Stimulated activated CD4-positive, alpha-beta T cell treated with anti-CD3 and anti-CD28 coated beads, TNF-alpha, amount 100 ng/mL, for 1 hour (primary cell): ENCODE data around the gene IFI27L2.

Experiments used
- DNase-seq, 3 donors: peaks; one replicate each; pipeline ENCODE4 v3.0.0-alpha.2; 2020; ENCODE audit warnings: low read depth in 3 of 3, low spot score in 1 of 3

The IFI27L2 gene

GRCh38 chr14:94124582-94125377 is 4.6 kb downstream of the IFI27L2 start:
- DNase-seq: no peak

DNA sequence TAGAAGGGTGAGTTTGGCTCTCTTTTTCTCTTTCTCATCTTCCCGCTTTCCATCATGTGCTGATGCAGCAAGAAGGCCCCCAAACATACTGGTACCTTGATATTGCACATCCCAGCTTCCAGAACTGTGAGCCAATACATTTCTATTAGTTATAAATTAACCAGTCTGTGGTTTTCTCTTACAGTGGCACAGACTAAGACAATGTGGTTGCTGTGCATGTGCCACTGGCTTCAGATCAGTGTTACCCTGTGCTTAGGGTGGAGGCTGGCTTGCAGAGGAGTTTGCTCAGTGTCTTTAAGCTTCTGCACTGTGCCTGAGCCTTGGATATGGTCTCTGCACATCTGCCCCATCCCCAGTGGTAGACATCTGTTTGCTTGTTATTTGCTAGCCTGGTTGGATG is 5.5 kb downstream of the IFI27L2 start:
- DNase-seq: no peak

GRCh38 chr14:94123296-94123695 is 6.1 kb downstream of the IFI27L2 start:
- no peak for DNase-seq

DNA sequence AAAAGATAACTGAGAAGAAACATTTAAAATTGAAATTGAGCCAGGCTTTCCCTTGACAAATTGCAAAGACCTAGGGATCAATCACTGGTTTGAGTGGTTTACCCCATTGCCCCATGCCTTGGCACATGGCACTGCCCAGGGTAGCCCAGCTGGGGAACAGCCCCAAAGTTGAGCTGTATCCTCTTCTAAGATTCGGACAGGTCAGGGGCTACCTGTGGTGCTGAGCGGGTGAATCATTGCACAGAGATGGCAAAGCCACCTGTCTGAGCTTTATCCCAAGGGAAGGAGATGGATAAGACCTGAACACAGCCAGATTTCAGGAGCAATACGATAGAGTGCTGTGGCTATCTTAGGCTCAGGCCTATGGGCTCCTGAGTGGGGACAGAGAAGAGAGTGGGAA is 7.0 kb downstream of the IFI27L2 start:
- DNase-seq: no peak

DNA sequence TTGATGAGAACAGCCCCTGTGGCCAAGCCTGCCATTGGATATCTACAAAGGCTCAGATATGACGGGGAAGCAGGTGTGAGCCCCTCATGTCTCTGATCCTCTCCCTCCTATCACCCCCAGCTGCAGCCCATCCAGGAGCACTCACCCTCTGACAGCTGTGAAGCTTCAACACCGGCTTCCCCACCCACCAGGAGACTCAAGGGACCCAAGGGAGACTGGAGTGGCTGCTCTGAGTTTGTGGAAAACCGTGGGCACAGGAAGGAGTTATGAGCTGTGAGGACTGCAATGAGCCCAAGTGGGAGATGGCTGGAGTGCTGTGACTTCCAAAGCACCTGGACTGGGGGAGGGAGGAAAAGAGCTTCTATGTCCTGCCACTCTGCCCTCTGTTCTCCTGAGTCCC is 7.9 kb downstream of the IFI27L2 start:
- no peak for DNase-seq

GRCh38 chr14:94120667-94121340 is 8.6 kb downstream of the IFI27L2 start:
- DNase-seq: no peak

- no peak for DNase-seq
These were observed 10.3 kb downstream of the IFI27L2 start for GRCh38 chr14:94119071-94119470.

DNA sequence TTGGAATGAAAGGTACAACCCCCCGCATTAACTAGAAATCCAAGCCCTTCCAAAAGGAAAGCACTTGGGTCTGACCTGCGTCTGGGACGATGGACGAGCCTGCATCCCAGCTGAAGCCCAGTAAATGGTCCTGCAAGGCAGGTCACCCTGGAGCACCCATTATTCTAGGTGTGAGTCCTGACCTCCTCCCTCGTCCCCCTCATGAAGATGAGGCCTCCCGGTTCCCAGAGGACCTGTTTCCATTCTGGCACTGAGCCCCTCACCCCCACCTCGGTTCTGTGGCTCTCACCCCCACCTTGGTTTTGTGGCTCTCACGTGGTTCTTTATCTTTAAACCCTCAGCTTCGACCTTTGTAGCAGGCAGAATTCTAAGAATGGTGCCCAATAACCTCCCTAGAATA is 11.5 kb downstream of the IFI27L2 start:
- no peak for DNase-seq

- no peak for DNase-seq
These were observed 12.7 kb downstream of the IFI27L2 start for GRCh38 chr14:94116701-94117100.

- no peak for DNase-seq
These were observed 13.8 kb downstream of the IFI27L2 start for GRCh38 chr14:94115631-94116030.

GRCh38 chr14:94115058-94115591 is 14.3 kb downstream of the IFI27L2 start:
- DNase-seq: no peak

DNA sequence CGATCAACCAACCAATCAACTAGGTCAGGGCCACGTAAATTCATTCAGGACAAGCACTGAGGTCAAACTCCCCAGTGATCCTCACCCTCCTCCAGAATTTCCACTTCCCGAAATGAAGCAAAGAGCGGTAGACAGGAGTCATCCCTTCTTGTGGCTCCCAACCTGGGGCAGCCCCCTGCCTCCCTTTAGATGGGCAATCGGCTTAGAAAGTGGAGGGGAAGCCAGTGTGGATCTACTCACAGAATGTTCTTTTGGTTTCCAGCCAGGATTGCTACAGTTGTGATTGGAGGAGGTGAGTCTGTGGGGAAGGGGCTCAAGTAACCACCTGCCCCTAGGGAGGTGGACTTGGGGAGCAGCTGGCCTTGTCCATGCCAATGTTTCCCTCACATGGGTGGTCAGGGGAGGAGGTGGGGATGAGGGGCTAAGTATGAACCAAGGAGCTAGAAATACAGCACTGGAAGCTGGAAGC is 14.8 kb downstream of the IFI27L2 start:
- no peak for DNase-seq

- no peak for DNase-seq
These were observed 15.4 kb downstream of the IFI27L2 start for GRCh38 chr14:94113908-94114588.

- DNase-seq: no peak
These were observed 15.9 kb downstream of the IFI27L2 start for GRCh38 chr14:94113490-94113889.

DNA sequence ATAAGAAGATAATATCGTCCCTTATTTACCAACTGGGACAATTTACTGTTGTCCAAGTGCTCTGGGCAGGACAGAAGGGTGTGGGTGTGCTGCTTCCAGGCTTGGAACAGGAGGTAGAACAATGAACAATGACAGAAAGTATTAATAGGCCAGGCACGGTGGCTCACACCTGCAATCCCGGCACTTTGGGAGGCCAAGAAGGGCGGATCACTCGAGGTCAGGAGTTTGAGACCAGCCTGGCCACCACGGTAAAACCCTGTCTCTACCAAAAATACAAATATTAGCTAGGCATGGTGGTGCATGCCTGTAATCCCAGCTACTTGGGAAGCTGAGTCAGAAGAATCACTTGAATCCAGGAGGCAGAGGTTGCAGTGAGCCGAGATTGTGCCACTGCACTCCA is 16.3 kb downstream of the IFI27L2 start:
- no peak for DNase-seq

GRCh38 chr14:94112513-94113063 is 16.8 kb downstream of the IFI27L2 start:
- DNase-seq: no peak

DNA sequence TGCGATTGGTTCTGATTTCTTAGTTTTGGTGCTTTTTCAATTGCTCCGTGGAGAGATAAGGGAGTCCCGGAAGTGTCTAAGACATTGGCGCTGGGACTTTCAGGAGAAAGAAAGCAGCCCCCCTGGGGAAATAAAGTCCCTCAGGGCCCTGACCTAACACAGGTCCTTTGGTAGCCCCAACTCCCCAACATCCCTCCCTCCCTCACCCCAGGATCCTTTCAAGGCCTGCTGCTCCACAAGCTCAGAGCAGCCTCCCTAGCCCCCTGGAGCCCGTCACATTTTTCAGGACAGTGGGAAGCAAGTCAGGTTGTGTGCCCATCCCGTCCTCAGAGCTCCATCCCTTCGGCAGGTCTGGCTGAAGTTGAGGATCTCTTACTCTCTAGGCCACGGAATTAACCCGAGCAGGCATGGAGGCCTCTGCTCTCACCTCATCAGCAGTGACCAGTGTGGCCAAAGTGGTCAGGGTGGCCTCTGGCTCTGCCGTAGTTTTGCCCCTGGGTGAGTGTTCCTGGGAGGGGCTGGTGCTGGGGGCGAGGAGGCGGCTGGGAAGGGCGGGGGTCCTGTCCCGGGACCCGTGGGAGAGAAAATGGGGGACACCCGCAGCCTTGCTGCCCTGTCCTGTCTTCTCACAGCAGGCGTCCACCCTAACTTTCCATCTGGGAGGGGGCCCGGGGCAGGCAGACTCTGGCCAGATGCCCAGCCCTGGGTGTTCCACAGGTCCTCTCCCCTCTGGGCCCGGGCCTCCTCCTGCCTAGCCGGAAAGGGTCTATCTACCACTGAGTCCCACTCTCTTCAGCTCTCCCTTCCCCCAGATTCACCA is 17.9 kb downstream of the IFI27L2 start:
- DNase-seq: no peak

GRCh38 chr14:94110552-94111181 is 18.7 kb downstream of the IFI27L2 start, which contains the start of gene IFI27:
Gene IFI27, plus strand, starts transcription at chr14:94110736.
- DNase-seq: no peak

- DNase-seq: no peak
These were observed 19.5 kb downstream of the IFI27L2 start for GRCh38 chr14:94109915-94110250.

DNA sequence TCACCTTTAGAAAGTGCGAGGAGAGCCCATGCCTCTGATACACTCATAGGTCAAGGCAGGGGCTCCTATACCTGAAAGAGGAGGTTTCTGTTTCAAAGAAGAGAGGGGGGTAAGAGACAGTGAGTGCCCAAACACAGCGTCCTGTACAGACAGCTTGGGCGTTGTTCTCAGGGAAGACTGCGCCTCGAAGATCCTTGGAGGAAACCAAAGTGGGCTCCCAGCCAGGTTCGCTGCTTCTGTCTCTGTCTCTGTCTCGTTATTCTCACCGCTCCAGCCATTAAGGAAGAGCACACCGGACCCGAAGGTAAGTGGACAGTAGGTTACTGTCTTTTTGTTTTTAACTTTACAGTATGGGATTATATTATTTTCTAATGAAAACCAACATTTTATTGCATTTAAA is 24.7 kb downstream of the IFI27L2 start:
- DNase-seq: no peak
